C4-2B (cell line): Measurements from ENCODE around the gene WWOX.

Source experiments
- ZFX ChIP-seq: fragments of 450-650 bp; IDR thresholded peaks from 2 replicates; pipeline ENCODE4 v1.6.1; 2017
- TF ChIP-seq, protein P1 (sequence below): fragments of 450-650 bp; conservative IDR thresholded peaks from 2 replicates; pipeline ENCODE4 v1.5.1; 2017; ENCODE audit warnings: mild to moderate bottlenecking

DNA sequence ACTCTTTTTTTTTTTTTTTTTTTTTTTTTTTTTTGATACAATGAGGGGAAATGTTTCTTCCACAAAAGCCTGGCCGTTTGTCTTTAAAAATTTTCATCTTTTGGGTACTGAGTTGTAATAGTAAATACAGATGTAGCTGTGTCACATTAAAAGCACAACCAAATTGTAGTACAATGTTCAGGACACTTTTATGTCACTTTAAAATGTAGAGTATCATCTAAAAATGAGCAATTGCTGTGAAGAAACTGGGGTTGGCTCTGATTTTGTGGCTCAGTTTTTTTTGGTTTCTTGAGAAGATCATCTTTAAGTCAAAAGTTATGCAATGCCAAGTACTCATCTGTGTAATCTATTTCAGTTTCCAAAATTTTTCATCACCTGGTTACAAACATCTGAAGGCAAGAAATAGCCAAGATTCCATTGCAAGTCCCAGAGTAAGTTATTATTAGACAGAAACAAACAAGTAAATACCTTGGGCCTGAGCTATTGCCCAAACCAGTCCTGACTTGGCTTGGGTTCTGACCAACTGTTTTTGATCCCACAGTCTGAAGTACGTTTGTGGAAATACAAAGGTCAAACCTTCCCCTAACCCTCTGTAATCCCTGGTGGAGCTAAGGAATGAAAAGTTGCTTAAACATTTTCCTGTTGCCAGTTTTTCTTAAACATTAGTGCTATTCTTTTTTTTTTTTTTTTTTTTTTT, 717.2 kb downstream of the WWOX start:
- TF ChIP-seq, protein P1, sequence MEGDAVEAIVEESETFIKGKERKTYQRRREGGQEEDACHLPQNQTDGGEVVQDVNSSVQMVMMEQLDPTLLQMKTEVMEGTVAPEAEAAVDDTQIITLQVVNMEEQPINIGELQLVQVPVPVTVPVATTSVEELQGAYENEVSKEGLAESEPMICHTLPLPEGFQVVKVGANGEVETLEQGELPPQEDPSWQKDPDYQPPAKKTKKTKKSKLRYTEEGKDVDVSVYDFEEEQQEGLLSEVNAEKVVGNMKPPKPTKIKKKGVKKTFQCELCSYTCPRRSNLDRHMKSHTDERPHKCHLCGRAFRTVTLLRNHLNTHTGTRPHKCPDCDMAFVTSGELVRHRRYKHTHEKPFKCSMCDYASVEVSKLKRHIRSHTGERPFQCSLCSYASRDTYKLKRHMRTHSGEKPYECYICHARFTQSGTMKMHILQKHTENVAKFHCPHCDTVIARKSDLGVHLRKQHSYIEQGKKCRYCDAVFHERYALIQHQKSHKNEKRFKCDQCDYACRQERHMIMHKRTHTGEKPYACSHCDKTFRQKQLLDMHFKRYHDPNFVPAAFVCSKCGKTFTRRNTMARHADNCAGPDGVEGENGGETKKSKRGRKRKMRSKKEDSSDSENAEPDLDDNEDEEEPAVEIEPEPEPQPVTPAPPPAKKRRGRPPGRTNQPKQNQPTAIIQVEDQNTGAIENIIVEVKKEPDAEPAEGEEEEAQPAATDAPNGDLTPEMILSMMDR, result no peak
- TF ChIP-seq ZFX, result no peak
